ENCODE results near the gene PRELP.

Gene PRELP

DNA sequence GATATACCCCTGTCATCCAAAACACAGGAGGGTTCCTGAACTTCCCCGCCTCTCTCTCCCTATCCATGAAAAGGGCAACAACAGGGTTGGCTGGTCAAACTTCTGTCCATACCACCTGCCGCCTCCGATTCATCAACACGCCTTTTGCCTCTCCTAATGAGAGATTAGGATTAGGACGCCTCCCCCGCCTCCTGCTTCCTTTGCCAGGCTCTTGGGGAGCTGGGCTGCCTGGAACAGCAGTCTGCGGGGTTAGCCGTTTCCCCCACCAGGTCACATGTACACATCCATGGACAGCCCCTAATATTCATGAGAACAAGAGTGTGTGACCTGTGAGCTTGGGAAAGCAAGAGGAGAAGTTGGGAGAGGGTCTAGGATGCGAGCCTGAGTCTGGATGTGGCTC is 16.1 kb downstream of the PRELP start:
- Histone ChIP-seq H2BK120ac (ENCODE audit: low read depth, low read length) (no peak overlapping the region), H3K14ac (ENCODE audit: low read length) (no peak overlapping the region), H3K4me3 (ENCODE audit: low read length in 2 of 2) (no peak overlapping the region), H3K4me1 (ENCODE audit: control insufficient read depth in 2 of 2, insufficient read depth in 1 of 2, low read depth in 1 of 2, low read length in 2 of 2) (peaks cover 0 to 17% of the 10 kb centered on the region in 2 donors), H3K4me2 (ENCODE audit: insufficient read depth, low read length, poor library complexity, severe bottlenecking) (no peak overlapping the region), H2BK5ac (ENCODE audit: low read length) (no peak overlapping the region), H3K23ac (ENCODE audit: low read depth, low read length, poor library complexity) (no peak overlapping the region), H3K27ac (replicated peaks; ENCODE audit: low read length) (no peak overlapping the region), H2BK12ac (ENCODE audit: low read length) (no peak overlapping the region), H3K9me3 (replicated peaks in 1 of 2; ENCODE audit: control insufficient read depth in 2 of 2, insufficient read depth in 1 of 2, low read depth in 1 of 2, low read length in 2 of 2) (no peaks in the 10 kb centered on the region), H2BK15ac (ENCODE audit: low read length) (no peak overlapping the region), H3K36me3 (replicated peaks in 1 of 2; ENCODE audit: control insufficient read depth in 2 of 2, insufficient read depth in 2 of 2, low read length in 2 of 2) (no peaks in the 10 kb centered on the region), H3K79me1 (ENCODE audit: low read depth, low read length) (no peaks in the 10 kb centered on the region), H2AK5ac (ENCODE audit: low read depth, low read length) (no peak overlapping the region), H3K9ac (ENCODE audit: low read depth, low read length, poor library complexity) (no peak overlapping the region), H4K8ac (ENCODE audit: low read depth, low read length) (no peak overlapping the region), H4K91ac (ENCODE audit: low read depth, low read length, poor library complexity) (no peak overlapping the region), H3K27me3 (ENCODE audit: control insufficient read depth in 3 of 3, insufficient read depth in 3 of 3, low read depth in 1 of 3, low read length in 3 of 3) (peaks cover 0 to 44% (median 0%) of the 10 kb centered on the region in 3 experiments), H3K18ac (ENCODE audit: low read length) (no peak overlapping the region), H2AFZ (ENCODE audit: low read length) (no peak overlapping the region), H3K4ac (ENCODE audit: low read length) (no peak overlapping the region)
- WGBS, 2 donors (ENCODE audit: extremely low coverage in 2 of 2, insufficient read length in 2 of 2, insufficient replicate concordance in 1 of 2), result no CpG with 5 or more reads among the region's 9 CpGs
- DNase-seq (ENCODE audit: low spot score), result no peak

DNA sequence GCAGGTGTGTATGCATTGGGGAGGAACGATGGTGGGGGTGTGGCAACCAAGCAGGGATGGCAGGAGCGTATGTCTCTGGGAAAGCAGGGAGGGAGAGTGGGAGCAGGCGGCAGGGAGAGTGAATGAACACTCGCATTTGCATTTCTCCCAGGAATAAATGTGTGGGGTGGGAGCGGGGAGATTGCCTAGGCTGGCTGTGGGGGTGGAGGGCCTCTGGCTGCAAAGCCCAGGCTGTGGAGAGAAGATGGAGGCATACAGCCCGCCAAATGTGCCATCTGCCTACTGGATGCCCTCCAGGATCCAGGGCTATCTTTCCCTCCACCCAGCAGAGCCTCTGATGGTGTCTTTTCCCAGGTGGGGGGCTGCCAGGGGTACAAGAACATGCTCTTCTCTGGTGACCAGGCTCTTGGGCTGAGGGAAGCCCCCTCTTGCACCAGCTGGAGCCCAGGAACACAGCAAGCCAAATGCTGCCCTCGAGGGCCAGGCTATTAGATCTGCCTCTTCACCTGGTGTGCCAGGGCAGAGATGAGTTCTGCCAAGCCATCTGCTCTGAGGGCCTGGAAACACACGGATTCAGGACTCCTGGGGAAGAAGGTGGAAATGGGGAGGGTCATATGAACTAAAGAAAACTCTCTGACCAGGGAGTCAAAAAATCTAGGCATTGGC is 16.6 kb downstream of the PRELP start:
- Histone ChIP-seq H3K18ac (ENCODE audit: low read length) (peak overlapping the region; percentile 5), H2AFZ (ENCODE audit: low read length) (no peak overlapping the region), H4K91ac (ENCODE audit: low read depth, low read length, poor library complexity) (no peak overlapping the region), H3K4me3 (ENCODE audit: low read length in 2 of 2) (no peak overlapping the region), H2AK5ac (ENCODE audit: low read depth, low read length) (no peak overlapping the region), H3K14ac (ENCODE audit: low read length) (no peak overlapping the region), H3K4ac (ENCODE audit: low read length) (no peak overlapping the region), H2BK15ac (ENCODE audit: low read length) (no peak overlapping the region), H3K9ac (ENCODE audit: low read depth, low read length, poor library complexity) (no peak overlapping the region), H2BK12ac (ENCODE audit: low read length) (no peak overlapping the region), H3K23ac (ENCODE audit: low read depth, low read length, poor library complexity) (no peak overlapping the region), H3K4me2 (ENCODE audit: insufficient read depth, low read length, poor library complexity, severe bottlenecking) (no peak overlapping the region), H3K4me1 (ENCODE audit: control insufficient read depth in 2 of 2, insufficient read depth in 1 of 2, low read depth in 1 of 2, low read length in 2 of 2) (peaks cover 0 to 15% of the 10 kb centered on the region in 2 donors), H3K79me1 (ENCODE audit: low read depth, low read length) (no peaks in the 10 kb centered on the region), H3K9me3 (replicated peaks in 1 of 2; ENCODE audit: control insufficient read depth in 2 of 2, insufficient read depth in 1 of 2, low read depth in 1 of 2, low read length in 2 of 2) (no peaks in the 10 kb centered on the region), H3K27ac (replicated peaks; ENCODE audit: low read length) (no peak overlapping the region), H3K36me3 (replicated peaks in 1 of 2; ENCODE audit: control insufficient read depth in 2 of 2, insufficient read depth in 2 of 2, low read length in 2 of 2) (no peaks in the 10 kb centered on the region), H2BK5ac (ENCODE audit: low read length) (no peak overlapping the region), H3K27me3 (ENCODE audit: control insufficient read depth in 3 of 3, insufficient read depth in 3 of 3, low read depth in 1 of 3, low read length in 3 of 3) (peaks cover 0 to 50% (median 0%) of the 10 kb centered on the region in 3 experiments), H2BK120ac (ENCODE audit: low read depth, low read length) (no peak overlapping the region), H4K8ac (ENCODE audit: low read depth, low read length) (no peak overlapping the region)
- WGBS, 2 donors (ENCODE audit: extremely low coverage in 2 of 2, insufficient read length in 2 of 2, insufficient replicate concordance in 1 of 2), result no CpG with 5 or more reads among the region's 8 CpGs
- no peak for DNase-seq (ENCODE audit: low spot score)

DNA sequence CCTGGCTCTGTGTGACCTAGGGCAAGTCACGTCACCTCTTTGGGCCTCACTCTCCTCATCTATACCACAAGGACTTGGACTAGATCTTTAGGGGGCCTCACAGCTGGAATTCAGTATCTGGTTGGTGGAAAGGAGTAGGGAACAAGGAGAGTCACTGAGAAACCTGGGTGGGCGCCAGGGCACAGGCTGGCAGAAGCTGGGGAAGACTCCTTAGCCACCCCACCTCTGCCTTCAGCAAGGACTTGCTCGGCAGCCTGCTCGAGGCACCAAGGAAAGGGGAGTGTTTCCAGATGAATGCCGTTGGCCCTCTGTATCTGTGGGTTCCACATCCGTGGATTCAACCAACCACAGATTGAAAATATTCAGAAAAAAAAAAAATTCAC is 17.1 kb downstream of the PRELP start:
- Histone ChIP-seq H2BK15ac (ENCODE audit: low read length) (no peak overlapping the region), H3K9me3 (replicated peaks in 1 of 2; ENCODE audit: control insufficient read depth in 2 of 2, insufficient read depth in 1 of 2, low read depth in 1 of 2, low read length in 2 of 2) (no peaks in the 10 kb centered on the region), H3K36me3 (replicated peaks in 1 of 2; ENCODE audit: control insufficient read depth in 2 of 2, insufficient read depth in 2 of 2, low read length in 2 of 2) (no peaks in the 10 kb centered on the region), H3K18ac (ENCODE audit: low read length) (no peak overlapping the region), H3K4ac (ENCODE audit: low read length) (no peak overlapping the region), H3K14ac (ENCODE audit: low read length) (no peak overlapping the region), H4K8ac (ENCODE audit: low read depth, low read length) (no peak overlapping the region), H2AK5ac (ENCODE audit: low read depth, low read length) (no peak overlapping the region), H3K4me2 (ENCODE audit: insufficient read depth, low read length, poor library complexity, severe bottlenecking) (no peak overlapping the region), H3K27ac (replicated peaks; ENCODE audit: low read length) (no peak overlapping the region), H4K91ac (ENCODE audit: low read depth, low read length, poor library complexity) (no peak overlapping the region), H2BK5ac (ENCODE audit: low read length) (no peak overlapping the region), H2BK120ac (ENCODE audit: low read depth, low read length) (no peak overlapping the region), H3K79me1 (ENCODE audit: low read depth, low read length) (no peaks in the 10 kb centered on the region), H2AFZ (ENCODE audit: low read length) (no peak overlapping the region), H3K27me3 (ENCODE audit: control insufficient read depth in 3 of 3, insufficient read depth in 3 of 3, low read depth in 1 of 3, low read length in 3 of 3) (peaks cover 0 to 54% (median 0%) of the 10 kb centered on the region in 3 experiments), H3K9ac (ENCODE audit: low read depth, low read length, poor library complexity) (no peak overlapping the region), H3K4me3 (ENCODE audit: low read length in 2 of 2) (no peak overlapping the region), H3K23ac (ENCODE audit: low read depth, low read length, poor library complexity) (no peak overlapping the region), H2BK12ac (ENCODE audit: low read length) (no peak overlapping the region), H3K4me1 (ENCODE audit: control insufficient read depth in 2 of 2, insufficient read depth in 1 of 2, low read depth in 1 of 2, low read length in 2 of 2) (peaks cover 0 to 13% of the 10 kb centered on the region in 2 donors)
- WGBS, 2 donors (ENCODE audit: extremely low coverage in 2 of 2, insufficient read length in 2 of 2, insufficient replicate concordance in 1 of 2), result no CpG with 5 or more reads among the region's 6 CpGs
- no peak for DNase-seq (ENCODE audit: low spot score)

DNA sequence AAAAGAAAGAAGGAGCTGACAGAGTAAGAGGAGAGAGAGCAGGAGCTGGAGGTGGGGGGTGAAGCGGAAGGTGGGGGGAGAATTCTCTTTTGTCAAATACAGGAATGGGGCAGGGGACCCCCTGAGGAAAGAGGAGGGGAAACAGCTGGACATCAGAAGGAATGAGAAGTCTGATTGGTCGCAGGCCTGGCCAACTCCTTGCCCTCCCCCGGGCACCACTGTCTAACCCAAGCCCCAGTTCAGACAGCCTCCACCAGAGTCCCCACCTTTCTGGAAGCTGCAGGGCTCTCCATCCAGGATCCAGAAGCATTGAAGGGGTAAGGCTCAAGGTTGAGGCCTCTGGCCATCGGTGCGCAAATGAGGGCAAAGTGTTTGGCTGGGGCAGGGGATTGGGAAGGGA is 18.3 kb downstream of the PRELP start, which contains the start of gene OPTC:
TSS of gene OPTC (plus strand) at position 253 of the 400 bp plus-strand sequence. CDS start 1,853 bp downstream, outside the sequence.
- Histone ChIP-seq H3K4me3 (ENCODE audit: low read length in 2 of 2) (no peak within 1 kb of the TSS), H3K4me2 (ENCODE audit: insufficient read depth, low read length, poor library complexity, severe bottlenecking) (no peak within 1 kb of the TSS), H3K79me1 (ENCODE audit: low read depth, low read length) (no peaks in the 10 kb centered on the region), H2BK5ac (ENCODE audit: low read length) (no peak within 1 kb of the TSS), H2AK5ac (ENCODE audit: low read depth, low read length) (no peak within 1 kb of the TSS), H3K9ac (ENCODE audit: low read depth, low read length, poor library complexity) (no peak within 1 kb of the TSS), H2BK12ac (ENCODE audit: low read length) (no peak within 1 kb of the TSS), H3K14ac (ENCODE audit: low read length) (no peak within 1 kb of the TSS), H3K36me3 (replicated peaks in 1 of 2; ENCODE audit: control insufficient read depth in 2 of 2, insufficient read depth in 2 of 2, low read length in 2 of 2) (no peaks in the 10 kb centered on the region), H4K8ac (ENCODE audit: low read depth, low read length) (no peak within 1 kb of the TSS), H3K23ac (ENCODE audit: low read depth, low read length, poor library complexity) (no peak within 1 kb of the TSS), H2AFZ (ENCODE audit: low read length) (no peak within 1 kb of the TSS), H3K18ac (ENCODE audit: low read length) (peak within 1 kb of the TSS; percentile 8), H3K4me1 (ENCODE audit: control insufficient read depth in 2 of 2, insufficient read depth in 1 of 2, low read depth in 1 of 2, low read length in 2 of 2) (peaks cover 0 to 12% of the 10 kb centered on the region in 2 donors), H2BK120ac (ENCODE audit: low read depth, low read length) (no peak within 1 kb of the TSS), H3K4ac (ENCODE audit: low read length) (no peak within 1 kb of the TSS), H3K27ac (replicated peaks; ENCODE audit: low read length) (no peak within 1 kb of the TSS), H4K91ac (ENCODE audit: low read depth, low read length, poor library complexity) (no peak within 1 kb of the TSS), H2BK15ac (ENCODE audit: low read length) (no peak within 1 kb of the TSS), H3K9me3 (replicated peaks in 1 of 2; ENCODE audit: control insufficient read depth in 2 of 2, insufficient read depth in 1 of 2, low read depth in 1 of 2, low read length in 2 of 2) (no peaks in the 10 kb centered on the region), H3K27me3 (ENCODE audit: control insufficient read depth in 3 of 3, insufficient read depth in 3 of 3, low read depth in 1 of 3, low read length in 3 of 3) (peaks cover 0 to 65% (median 0%) of the 10 kb centered on the region in 3 experiments)
- no peak for DNase-seq (ENCODE audit: low spot score)
- no CpG with 5 or more reads among the region's 5 CpGs for WGBS, 2 donors (ENCODE audit: extremely low coverage in 2 of 2, insufficient read length in 2 of 2, insufficient replicate concordance in 1 of 2)

Data from neuronal stem cell (in vitro differentiated cells).